D721Med (cell line): ENCODE data around the gene TNFAIP8L2.

ENCODE experiments used
- DNase-seq: peaks from one replicate; pipeline ENCODE4 v3.0.0; 2011; ENCODE audit warnings: low spot score; ENCODE audit not compliant: insufficient read length
- FAIRE-seq: peaks from 2 replicates; lab custom pipeline; 2011; peaks lifted over from hg19 to GRCh38; lab: Jason Lieb, UNC
- CTCF ChIP-seq: IDR thresholded peaks from 2 replicates; pipeline ENCODE4 v1.5.1; 2012; ENCODE audit warnings: mild to moderate bottlenecking, control low read depth; ENCODE audit not compliant: insufficient read depth; ENCODE audit errors: missing control alignments

Gene TNFAIP8L2

GRCh38 chr1:151159373-151159772 is 2.9 kb downstream of the TNFAIP8L2 start:
- DNase-seq, result no peak
- FAIRE-seq, result no peak
- no peak for TF ChIP-seq CTCF

- no peak for TF ChIP-seq CTCF
- DNase-seq (no peak), FAIRE-seq (peak; percentile 71)
Observed at GRCh38 chr1:151164732-151165280, 8.4 kb downstream of the TNFAIP8L2 start.

- TF ChIP-seq CTCF, result no peak
- DNase-seq (peak; percentile 88), FAIRE-seq (peak; percentile 58)
Observed at GRCh38 chr1:151165281-151165737, 8.9 kb downstream of the TNFAIP8L2 start.

GRCh38 chr1:151165738-151166504 is 9.5 kb downstream of the TNFAIP8L2 start, which contains the start of the genes LYSMD1 and SCNM1:
Gene LYSMD1 (minus strand): TSS chr1:151165902. CDS start chr1:151165258, 644 bp downstream.
Gene SCNM1 (plus strand): TSS chr1:151166144. CDS start chr1:151166153, 9 bp downstream.
- FAIRE-seq (peak; percentile 92), DNase-seq (peak; percentile 84)
- no peak for TF ChIP-seq CTCF

- no peak for DNase-seq
- no peak for FAIRE-seq
- TF ChIP-seq CTCF, result no peak
Observed at GRCh38 chr1:151166505-151166956, 10.1 kb downstream of the TNFAIP8L2 start.

GRCh38 chr1:151167116-151167515 is 10.7 kb downstream of the TNFAIP8L2 start:
- no peak for DNase-seq
- no peak for FAIRE-seq
- no peak for TF ChIP-seq CTCF

GRCh38 chr1:151171190-151171589 is 14.7 kb downstream of the TNFAIP8L2 start:
- DNase-seq, result no peak
- no peak for TF ChIP-seq CTCF
- no peak for FAIRE-seq
